Measurements from ENCODE around the gene AGER. TPM values are rescaled to one million over a fixed set of nuclear protein-coding genes. Genes with fewer than 3 reads are reported as not detected.

The AGER gene
- total and polyA plus RNA-seq, 9 of the 15 experiments (the other 6 are each of a cell fraction or from before 2014, with no cell fraction given) = 1.2 to 11.5 (median 4.1) TPM

GRCh38 chr6:32153564-32154513 is 30.2 kb downstream of the AGER start, which contains the start of gene PPT2 (continued):
- TF ChIP-seq FUS (optimal IDR thresholded peaks at IDR 0.05; ENCODE audit: low read depth, low read length) = no peak
- peak; percentile 76 for TF ChIP-seq RNF2 (IDR thresholded peaks at IDR 0.05)
- 0 out of 2 replicates have a peak, but pooled peaks have one; percentile 3 for TF ChIP-seq ZNF511 (CRISPR knock-in tag; IDR thresholded peaks at IDR 0.05)
- peak in 1 of 3 experiments; percentile 73; a peak in 2 of 6 replicates for TF ChIP-seq ZBTB11 (CRISPR knock-in tag; IDR thresholded peaks at IDR 0.05)
- no peak for TF ChIP-seq HIVEP1 (CRISPR knock-in tag; IDR thresholded peaks at IDR 0.05)
- peak; percentile 20; the same call in 1 of the 2 replicates for TF ChIP-seq HBP1 (CRISPR knock-in tag; IDR thresholded peaks at IDR 0.05)
- no peak for TF ChIP-seq BRF2 (IDR thresholded peaks at IDR 0.05; ENCODE audit: borderline replicate concordance, insufficient read depth, insufficient read length)
- TF ChIP-seq PHB (CRISPR knock-in tag; IDR thresholded peaks at IDR 0.05) = no peak
- TF ChIP-seq TRIM28 (IDR thresholded peaks at IDR 0.05) = no peak
- no peak for TF ChIP-seq KAT2B (IDR thresholded peaks at IDR 0.05; ENCODE audit: low read depth, low read length)
- TF ChIP-seq SNAPC5 (CRISPR knock-in tag; IDR thresholded peaks at IDR 0.05) = no peak
- peak; percentile 12; the same call in 1 of the 2 replicates for TF ChIP-seq STAT5A (IDR thresholded peaks at IDR 0.05; ENCODE audit: borderline replicate concordance, low read length)
- TF ChIP-seq ZBTB2 (IDR thresholded peaks at IDR 0.05) = peak; percentile 47; the same call in 1 of the 2 replicates
- no peak for TF ChIP-seq ZFP30 (CRISPR knock-in tag; IDR thresholded peaks at IDR 0.05; ENCODE audit: borderline replicate concordance)
- no peak for TF ChIP-seq KLF6 (CRISPR knock-in tag; IDR thresholded peaks at IDR 0.05; ENCODE audit: borderline replicate concordance)
- peak; percentile 97 to 99 for TF ChIP-seq FOXK2 (conservative IDR thresholded peaks at IDR 0.05 in 1 of 2, IDR thresholded peaks at IDR 0.05 in 1 of 2; ENCODE audit: low read depth in 2 of 2)
- TF ChIP-seq SMAD2 (IDR thresholded peaks at IDR 0.05; ENCODE audit: low read depth, low read length) = no peak
